Measurements from ENCODE around the gene CCDC86.

The CCDC86 gene

GRCh38 chr11:60841797-60842667 is at the start of gene CCDC86:
Gene CCDC86, plus strand, starts transcription at chr11:60842113. Its CDS starts 12 bp downstream, at chr11:60842125.
- Histone ChIP-seq H3K4me2 (ENCODE audit: insufficient read depth, low read length) (peak within 1 kb of the TSS; percentile 96), H3K27me3 (ENCODE audit: insufficient read depth, low read length, poor library complexity) (no peaks in the 10 kb centered on the region), H3K9me3 (ENCODE audit: insufficient read depth, low read length, severe bottlenecking) (no peaks in the 10 kb centered on the region), H3K4me3 (ENCODE audit: low read depth in 1 of 2, low read length in 2 of 2) (peak within 1 kb of the TSS; percentile 90 to 98), H4K20me1 (ENCODE audit: insufficient read depth, low read length) (peaks cover 25% of the 10 kb centered on the region), H3K36me3 (ENCODE audit: insufficient read depth, low read length) (peaks cover 14% of the 10 kb centered on the region), H3K9ac (ENCODE audit: low read depth, low read length) (peak within 1 kb of the TSS; percentile 75), H3K27ac (ENCODE audit: low read length) (peak within 1 kb of the TSS; percentile 84), H3K79me2 (ENCODE audit: insufficient read depth, low read length) (peaks cover 49% of the 10 kb centered on the region), H2AFZ (ENCODE audit: low read depth, low read length) (peak within 1 kb of the TSS; percentile 91), H3K4me1 (ENCODE audit: insufficient read depth, low read length) (peaks cover 45% of the 10 kb centered on the region)
- peak; percentile 98 for DNase-seq
- peak; percentile 84 for ATAC-seq (ENCODE audit: insufficient read depth, low read depth)
- TF ChIP-seq CTCF (IDR thresholded peaks at IDR 0.05; ENCODE audit: borderline replicate concordance, extremely low read depth, low read length, poor library complexity, severe bottlenecking) = no peak
- TF ChIP-seq EZH2 (IDR thresholded peaks at IDR 0.05; ENCODE audit: borderline replicate concordance, low read depth, low read length, severe bottlenecking) = no peak

- no peak overlapping the region for H3K27ac ChIP-seq (ENCODE audit: low read length)
- H3K9me3 ChIP-seq (ENCODE audit: insufficient read depth, low read length, severe bottlenecking) = peaks cover 10% of the 10 kb centered on the region
- no peaks in the 10 kb centered on the region for H3K27me3 ChIP-seq (ENCODE audit: insufficient read depth, low read length, poor library complexity)
- H3K4me1 ChIP-seq (ENCODE audit: insufficient read depth, low read length) = no peaks in the 10 kb centered on the region
- no peak overlapping the region for H3K9ac ChIP-seq (ENCODE audit: low read depth, low read length)
- no peak for TF ChIP-seq EZH2 (IDR thresholded peaks at IDR 0.05; ENCODE audit: borderline replicate concordance, low read depth, low read length, severe bottlenecking)
- TF ChIP-seq CTCF (IDR thresholded peaks at IDR 0.05; ENCODE audit: borderline replicate concordance, extremely low read depth, low read length, poor library complexity, severe bottlenecking) = no peak
- no peak for ATAC-seq (ENCODE audit: insufficient read depth, low read depth)
- no peak overlapping the region for H3K4me2 ChIP-seq (ENCODE audit: insufficient read depth, low read length)
- no peak for DNase-seq
- H4K20me1 ChIP-seq (ENCODE audit: insufficient read depth, low read length) = no peaks in the 10 kb centered on the region
- no peaks in the 10 kb centered on the region for H3K36me3 ChIP-seq (ENCODE audit: insufficient read depth, low read length)
- no peak overlapping the region for H3K4me3 ChIP-seq (ENCODE audit: low read depth in 1 of 2, low read length in 2 of 2)
- H2AFZ ChIP-seq (ENCODE audit: low read depth, low read length) = no peak overlapping the region
- no peaks in the 10 kb centered on the region for H3K79me2 ChIP-seq (ENCODE audit: insufficient read depth, low read length)
These were observed 49.4 kb upstream of the CCDC86 start for GRCh38 chr11:60792521-60792920.

- ATAC-seq (ENCODE audit: insufficient read depth, low read depth) (no peak), DNase-seq (no peak)
- TF ChIP-seq EZH2 (IDR thresholded peaks at IDR 0.05; ENCODE audit: borderline replicate concordance, low read depth, low read length, severe bottlenecking) (no peak), CTCF (IDR thresholded peaks at IDR 0.05; ENCODE audit: borderline replicate concordance, extremely low read depth, low read length, poor library complexity, severe bottlenecking) (no peak)
- H3K9ac ChIP-seq (ENCODE audit: low read depth, low read length) = no peak overlapping the region
- no peak overlapping the region for H3K27ac ChIP-seq (ENCODE audit: low read length)
- H3K4me2 ChIP-seq (ENCODE audit: insufficient read depth, low read length) = no peak overlapping the region
- H3K4me1 ChIP-seq (ENCODE audit: insufficient read depth, low read length) = no peaks in the 10 kb centered on the region
- H3K79me2 ChIP-seq (ENCODE audit: insufficient read depth, low read length) = no peaks in the 10 kb centered on the region
- no peak overlapping the region for H3K4me3 ChIP-seq (ENCODE audit: low read depth in 1 of 2, low read length in 2 of 2)
- H3K27me3 ChIP-seq (ENCODE audit: insufficient read depth, low read length, poor library complexity) = no peaks in the 10 kb centered on the region
- H2AFZ ChIP-seq (ENCODE audit: low read depth, low read length) = no peak overlapping the region
- peaks cover 10% of the 10 kb centered on the region for H3K9me3 ChIP-seq (ENCODE audit: insufficient read depth, low read length, severe bottlenecking)
- H4K20me1 ChIP-seq (ENCODE audit: insufficient read depth, low read length) = no peaks in the 10 kb centered on the region
- H3K36me3 ChIP-seq (ENCODE audit: insufficient read depth, low read length) = no peaks in the 10 kb centered on the region
These were observed 46.6 kb upstream of the CCDC86 start for GRCh38 chr11:60795291-60795690.
